ENCODE measurements around the gene RPS26. TPM values are rescaled to one million over a fixed set of nuclear protein-coding genes. Genes with fewer than 3 reads are reported as not detected.

RPS26 gene
- total and polyA plus RNA-seq, 9 donors, result 84.2 to 522 (median 255) TPM

DNA sequence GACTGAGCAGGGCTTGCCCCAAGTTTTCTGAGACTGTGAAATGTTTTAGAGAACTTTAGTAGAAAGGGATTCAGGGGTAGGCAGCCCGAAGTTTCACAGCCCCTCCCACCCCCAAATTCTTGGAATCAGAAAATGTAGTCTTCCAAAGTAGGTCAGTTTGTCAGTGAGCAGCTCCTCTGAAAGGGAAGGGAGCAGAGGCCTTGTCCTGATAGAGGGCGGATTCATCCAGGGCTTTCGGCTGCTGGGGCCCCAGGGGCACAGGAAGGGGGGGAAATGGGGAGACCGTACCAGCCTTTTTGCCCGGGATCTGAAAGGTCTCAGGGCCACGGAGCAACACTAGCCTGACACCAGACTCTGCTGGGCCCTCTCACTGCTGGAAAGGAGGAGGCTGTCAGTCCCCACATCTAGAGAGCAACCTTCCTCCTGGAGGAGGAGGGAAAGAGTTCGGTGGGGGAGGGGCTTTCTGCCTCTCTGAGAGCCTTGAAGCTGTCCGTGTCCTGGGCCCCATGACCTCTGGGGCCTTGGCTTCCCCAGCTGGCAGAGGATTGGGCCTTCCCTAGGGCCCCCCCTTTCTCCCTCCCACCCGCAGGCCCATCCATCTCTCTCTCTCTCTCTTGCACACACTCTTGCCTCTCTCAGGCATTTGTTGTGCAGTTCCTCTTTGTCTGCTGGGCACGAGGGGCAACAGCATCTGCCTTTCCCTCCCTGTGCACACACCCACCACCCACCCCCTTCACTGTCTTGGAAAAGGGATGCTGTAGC, 21.1 kb upstream of the RPS26 start, which contains the start of gene IKZF4:
IKZF4 (plus strand) TSS at position 621 of the 762 bp plus-strand sequence. CDS start 451 bp downstream, outside the sequence.
- peak within 1 kb of the TSS; percentile 96 for H3K27ac ChIP-seq (ENCODE audit: low read length)
- no peaks in the 10 kb centered on the region for H3K9me3 ChIP-seq (replicated peaks; ENCODE audit: control insufficient read depth, low read depth, low read length)
- H3K4me1 ChIP-seq (ENCODE audit: control insufficient read depth, insufficient read depth, low read length), result peaks cover 28% of the 10 kb centered on the region
- DNase-seq, result peak; percentile 88
- 13% methylated on average over 6 of the region's 10 CpGs for WGBS (ENCODE audit: insufficient coverage)
- H3K36me3 ChIP-seq (ENCODE audit: control insufficient read depth, insufficient read depth, low read length), result peaks cover 11% of the 10 kb centered on the region
- peak within 1 kb of the TSS; percentile 43 for H3K4me3 ChIP-seq (ENCODE audit: low read length)
- no peaks in the 10 kb centered on the region for H3K27me3 ChIP-seq (ENCODE audit: control insufficient read depth, insufficient read depth, low read length)

DNA sequence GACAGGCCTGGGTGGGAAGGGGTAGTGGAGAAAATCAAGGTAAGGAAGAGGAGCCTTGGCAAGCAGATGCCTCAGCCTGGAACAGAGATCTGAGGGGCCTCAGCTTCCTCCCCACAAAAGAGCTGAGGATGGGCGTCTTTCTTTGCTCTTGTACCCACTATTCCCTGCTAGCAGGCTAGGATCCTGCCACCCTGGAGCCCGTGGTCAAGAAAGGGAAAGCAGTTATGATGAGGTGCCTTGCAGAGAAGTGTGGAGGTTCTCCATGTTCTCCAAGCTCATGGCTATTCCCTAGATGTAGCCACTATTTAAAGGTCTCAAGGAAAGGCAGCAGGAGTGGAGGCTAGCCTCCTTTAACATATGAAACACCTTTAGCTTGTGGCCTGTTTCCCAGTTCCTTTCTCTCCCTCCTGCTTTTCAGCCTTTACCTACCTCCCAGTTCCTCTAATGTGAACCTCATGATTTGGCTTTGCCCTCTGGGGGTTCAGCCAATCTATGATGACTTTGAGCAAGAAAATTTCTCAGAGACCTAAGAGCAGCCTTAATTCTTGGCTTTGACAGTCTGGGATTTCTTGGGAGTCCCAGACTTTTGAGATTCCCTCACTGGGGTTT, 19.7 kb upstream of the RPS26 start:
- Histone ChIP-seq H3K27ac (ENCODE audit: low read length) (peak overlapping the region; percentile 96), H3K36me3 (ENCODE audit: control insufficient read depth, insufficient read depth, low read length) (peaks cover 19% of the 10 kb centered on the region), H3K4me1 (ENCODE audit: control insufficient read depth, insufficient read depth, low read length) (peaks cover 28% of the 10 kb centered on the region), H3K9me3 (replicated peaks; ENCODE audit: control insufficient read depth, low read depth, low read length) (no peaks in the 10 kb centered on the region), H3K27me3 (ENCODE audit: control insufficient read depth, insufficient read depth, low read length) (no peaks in the 10 kb centered on the region), H3K4me3 (ENCODE audit: low read length) (peak overlapping the region; percentile 43)
- no peak for DNase-seq
- WGBS (ENCODE audit: insufficient coverage), result no CpG with 5 or more reads among the region's 2 CpGs

DNA sequence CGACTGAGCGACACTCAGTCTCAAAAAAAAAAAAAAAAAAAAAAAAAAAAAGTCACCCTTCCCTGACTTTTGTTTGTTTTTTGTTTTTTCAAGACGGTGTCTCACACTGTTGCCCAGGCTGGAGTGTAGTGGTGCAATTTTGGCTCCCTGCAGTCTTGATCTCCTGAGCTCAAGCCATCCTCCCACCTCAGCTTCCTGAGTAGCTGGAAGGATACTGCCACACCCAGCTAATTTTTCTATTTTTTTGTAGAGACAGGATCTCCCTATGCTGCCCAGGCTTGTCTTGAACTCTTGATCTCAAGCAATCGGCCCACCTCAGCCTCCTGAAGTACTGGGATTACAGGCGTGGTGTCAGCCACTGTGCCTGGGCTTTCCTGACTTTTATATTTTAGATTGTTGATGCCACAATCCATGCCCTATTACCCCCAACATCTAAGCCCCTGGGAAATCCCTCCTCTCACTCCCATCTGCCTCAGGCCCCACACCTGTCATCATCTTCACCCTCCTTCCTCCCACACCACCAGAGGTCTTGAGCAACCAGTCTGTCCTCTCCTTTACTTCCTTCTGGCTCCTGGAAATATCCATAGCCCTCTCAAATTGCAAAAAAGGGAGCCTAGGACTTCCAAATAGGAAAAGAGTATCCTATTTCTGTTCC, 13.1 kb upstream of the RPS26 start:
- Histone ChIP-seq H3K27me3 (ENCODE audit: control insufficient read depth, insufficient read depth, low read length) (no peaks in the 10 kb centered on the region), H3K36me3 (ENCODE audit: control insufficient read depth, insufficient read depth, low read length) (peaks cover 57% of the 10 kb centered on the region)

DNA sequence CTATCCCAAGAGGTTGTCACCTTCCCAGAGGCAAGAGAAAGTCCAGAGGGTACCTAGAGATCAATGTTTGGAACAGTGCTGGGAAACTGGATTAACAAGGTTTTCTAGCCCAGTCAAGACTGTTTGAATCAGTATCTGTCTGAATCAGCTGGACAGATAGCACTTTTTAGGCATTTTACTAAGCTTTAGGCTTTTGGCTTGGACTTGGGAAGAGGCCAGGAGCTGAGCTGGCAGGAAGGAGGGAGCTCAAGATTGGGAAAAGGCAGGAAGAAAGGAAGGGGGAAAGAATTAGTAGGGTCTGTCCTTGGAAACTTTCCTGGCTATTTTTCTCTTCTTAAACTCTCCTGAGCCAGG, 12.6 kb upstream of the RPS26 start:
- Histone ChIP-seq H3K27ac (ENCODE audit: low read length) (no peak overlapping the region), H3K9me3 (replicated peaks; ENCODE audit: control insufficient read depth, low read depth, low read length) (no peaks in the 10 kb centered on the region), H3K36me3 (ENCODE audit: control insufficient read depth, insufficient read depth, low read length) (peaks cover 58% of the 10 kb centered on the region), H3K4me3 (ENCODE audit: low read length) (no peak overlapping the region), H3K27me3 (ENCODE audit: control insufficient read depth, insufficient read depth, low read length) (no peaks in the 10 kb centered on the region), H3K4me1 (ENCODE audit: control insufficient read depth, insufficient read depth, low read length) (peaks cover 6% of the 10 kb centered on the region)
- DNase-seq, result peak; percentile 45

More for the DNA sequence above, 13.1 kb upstream of the RPS26 start:
- Histone ChIP-seq H3K27ac (ENCODE audit: low read length) (peak overlapping the region; percentile 10), H3K4me3 (ENCODE audit: low read length) (no peak overlapping the region), H3K4me1 (ENCODE audit: control insufficient read depth, insufficient read depth, low read length) (peaks cover 6% of the 10 kb centered on the region), H3K9me3 (replicated peaks; ENCODE audit: control insufficient read depth, low read depth, low read length) (no peaks in the 10 kb centered on the region)
- 100% methylated on average over 1 of the region's 5 CpGs for WGBS (ENCODE audit: insufficient coverage)
- DNase-seq, result no peak

DNA sequence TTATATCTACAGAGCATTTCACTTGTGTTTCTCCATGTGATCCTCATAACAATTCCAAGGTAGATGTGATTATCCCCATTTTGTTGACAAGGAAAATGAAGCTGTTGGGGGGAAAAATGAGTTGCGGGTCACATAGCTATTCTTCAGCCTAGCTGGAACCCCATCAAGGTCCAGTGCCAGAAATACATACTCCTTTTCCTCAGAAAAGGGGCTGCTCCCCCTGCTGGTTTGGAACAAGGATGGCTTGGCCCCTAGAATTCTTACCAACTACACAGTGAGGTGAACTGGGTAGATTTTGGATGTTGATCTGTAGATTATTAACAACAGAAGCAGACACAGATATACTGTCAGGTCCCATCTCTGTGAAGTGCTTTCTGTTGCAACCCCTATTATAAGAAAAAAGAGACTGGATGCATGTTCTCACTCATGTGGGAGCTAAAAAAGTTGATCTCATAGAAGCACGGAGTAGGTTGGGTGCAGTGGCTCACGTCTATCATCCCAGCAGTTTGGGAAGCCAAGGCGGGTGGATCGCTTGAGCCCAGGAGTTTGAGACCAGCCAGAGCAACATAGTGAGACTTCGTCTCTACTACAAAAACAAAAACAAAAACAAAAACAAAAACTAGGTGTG, 11.9 kb upstream of the RPS26 start:
- WGBS (ENCODE audit: insufficient coverage), result no CpG with 5 or more reads among the region's 6 CpGs
- H3K27me3 ChIP-seq (ENCODE audit: control insufficient read depth, insufficient read depth, low read length), result no peaks in the 10 kb centered on the region
- H3K27ac ChIP-seq (ENCODE audit: low read length), result no peak overlapping the region
- peaks cover 6% of the 10 kb centered on the region for H3K4me1 ChIP-seq (ENCODE audit: control insufficient read depth, insufficient read depth, low read length)
- DNase-seq, result peak; percentile 84
- H3K4me3 ChIP-seq (ENCODE audit: low read length), result no peak overlapping the region
- no peaks in the 10 kb centered on the region for H3K9me3 ChIP-seq (replicated peaks; ENCODE audit: control insufficient read depth, low read depth, low read length)
- H3K36me3 ChIP-seq (ENCODE audit: control insufficient read depth, insufficient read depth, low read length), result peaks cover 61% of the 10 kb centered on the region

DNA sequence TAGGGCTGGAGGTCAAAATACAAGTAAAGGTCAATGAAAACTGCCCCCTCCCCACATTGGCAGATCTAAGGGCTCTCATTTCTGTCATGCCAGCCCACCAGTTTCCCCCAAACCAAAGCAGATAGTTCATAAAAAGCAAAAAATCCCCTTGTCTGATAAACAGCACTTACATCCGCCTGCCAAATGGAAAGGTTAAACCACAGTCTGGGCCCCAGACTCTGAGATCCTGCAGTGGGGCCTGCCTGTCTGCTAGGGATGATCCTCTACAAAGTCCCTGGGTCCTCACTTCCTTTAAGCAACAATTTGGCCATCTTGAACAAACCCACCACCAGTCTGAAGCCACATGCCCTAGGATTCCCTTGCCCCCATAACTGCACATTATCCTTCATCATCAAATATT, 9.7 kb upstream of the RPS26 start:
- H3K27me3 ChIP-seq (ENCODE audit: control insufficient read depth, insufficient read depth, low read length), result no peaks in the 10 kb centered on the region
- WGBS (ENCODE audit: insufficient coverage), result 100% methylated on average over 1 of the region's 1 CpG
- no peak overlapping the region for H3K4me3 ChIP-seq (ENCODE audit: low read length)
- H3K9me3 ChIP-seq (replicated peaks; ENCODE audit: control insufficient read depth, low read depth, low read length), result no peaks in the 10 kb centered on the region
- DNase-seq, result no peak
- H3K4me1 ChIP-seq (ENCODE audit: control insufficient read depth, insufficient read depth, low read length), result peaks cover 3% of the 10 kb centered on the region
- H3K36me3 ChIP-seq (ENCODE audit: control insufficient read depth, insufficient read depth, low read length), result peaks cover 66% of the 10 kb centered on the region
- H3K27ac ChIP-seq (ENCODE audit: low read length), result no peak overlapping the region

DNA sequence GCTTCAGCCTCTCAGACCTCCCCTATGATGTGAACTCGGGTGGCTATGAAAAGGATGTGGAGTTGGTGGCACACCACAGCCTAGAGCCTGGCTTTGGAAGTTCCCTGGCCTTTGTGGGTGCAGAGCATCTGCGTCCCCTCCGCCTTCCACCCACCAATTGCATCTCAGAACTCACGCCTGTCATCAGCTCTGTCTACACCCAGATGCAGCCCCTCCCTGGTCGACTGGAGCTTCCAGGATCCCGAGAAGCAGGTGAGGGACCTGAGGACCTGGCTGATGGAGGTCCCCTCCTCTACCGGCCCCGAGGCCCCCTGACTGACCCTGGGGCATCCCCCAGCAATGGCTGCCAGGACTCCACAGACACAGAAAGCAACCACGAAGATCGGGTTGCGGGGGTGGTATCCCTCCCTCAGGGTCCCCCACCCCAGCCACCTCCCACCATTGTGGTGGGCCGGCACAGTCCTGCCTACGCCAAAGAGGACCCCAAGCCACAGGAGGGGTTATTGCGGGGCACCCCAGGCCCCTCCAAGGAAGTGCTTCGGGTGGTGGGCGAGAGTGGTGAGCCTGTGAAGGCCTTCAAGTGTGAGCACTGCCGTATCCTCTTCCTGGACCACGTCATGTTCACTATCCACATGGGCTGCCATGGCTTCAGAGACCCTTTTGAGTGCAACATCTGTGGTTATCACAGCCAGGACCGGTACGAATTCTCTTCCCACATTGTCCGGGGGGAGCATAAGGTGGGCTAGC, 7.0 kb upstream of the RPS26 start:
- Histone ChIP-seq H3K27ac (ENCODE audit: low read length) (no peak overlapping the region), H3K36me3 (ENCODE audit: control insufficient read depth, insufficient read depth, low read length) (peaks cover 53% of the 10 kb centered on the region)

DNA sequence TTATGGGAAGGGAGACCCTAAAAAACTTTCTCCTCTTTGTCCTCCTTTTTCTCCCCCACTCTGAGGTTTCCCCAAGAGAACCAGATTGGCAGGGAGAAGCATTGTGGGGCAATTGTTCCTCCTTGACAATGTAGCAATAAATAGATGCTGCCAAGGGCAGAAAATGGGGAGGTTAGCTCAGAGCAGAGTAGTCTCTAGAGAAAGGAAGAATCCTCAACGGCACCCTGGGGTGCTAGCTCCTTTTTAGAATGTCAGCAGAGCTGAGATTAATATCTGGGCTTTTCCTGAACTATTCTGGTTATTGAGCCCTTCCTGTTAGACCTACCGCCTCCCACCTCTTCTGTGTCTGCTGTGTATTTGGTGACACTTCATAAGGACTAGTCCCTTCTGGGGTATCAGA, 4.6 kb upstream of the RPS26 start:
- 100% methylated on average over 1 of the region's 2 CpGs for WGBS (ENCODE audit: insufficient coverage)
- H3K27ac ChIP-seq (ENCODE audit: low read length), result no peak overlapping the region
- H3K36me3 ChIP-seq (ENCODE audit: control insufficient read depth, insufficient read depth, low read length), result peaks cover 43% of the 10 kb centered on the region
- H3K4me1 ChIP-seq (ENCODE audit: control insufficient read depth, insufficient read depth, low read length), result peaks cover 5% of the 10 kb centered on the region
- no peaks in the 10 kb centered on the region for H3K27me3 ChIP-seq (ENCODE audit: control insufficient read depth, insufficient read depth, low read length)
- no peak overlapping the region for H3K4me3 ChIP-seq (ENCODE audit: low read length)
- H3K9me3 ChIP-seq (replicated peaks; ENCODE audit: control insufficient read depth, low read depth, low read length), result no peaks in the 10 kb centered on the region
- DNase-seq, result no peak

More for the DNA sequence above, 7.0 kb upstream of the RPS26 start:
- Histone ChIP-seq H3K4me1 (ENCODE audit: control insufficient read depth, insufficient read depth, low read length) (no peaks in the 10 kb centered on the region), H3K9me3 (replicated peaks; ENCODE audit: control insufficient read depth, low read depth, low read length) (no peaks in the 10 kb centered on the region), H3K27me3 (ENCODE audit: control insufficient read depth, insufficient read depth, low read length) (no peaks in the 10 kb centered on the region), H3K4me3 (ENCODE audit: low read length) (no peak overlapping the region)
- 84% methylated on average over 20 of the region's 21 CpGs for WGBS (ENCODE audit: insufficient coverage)
- DNase-seq, result no peak

DNA sequence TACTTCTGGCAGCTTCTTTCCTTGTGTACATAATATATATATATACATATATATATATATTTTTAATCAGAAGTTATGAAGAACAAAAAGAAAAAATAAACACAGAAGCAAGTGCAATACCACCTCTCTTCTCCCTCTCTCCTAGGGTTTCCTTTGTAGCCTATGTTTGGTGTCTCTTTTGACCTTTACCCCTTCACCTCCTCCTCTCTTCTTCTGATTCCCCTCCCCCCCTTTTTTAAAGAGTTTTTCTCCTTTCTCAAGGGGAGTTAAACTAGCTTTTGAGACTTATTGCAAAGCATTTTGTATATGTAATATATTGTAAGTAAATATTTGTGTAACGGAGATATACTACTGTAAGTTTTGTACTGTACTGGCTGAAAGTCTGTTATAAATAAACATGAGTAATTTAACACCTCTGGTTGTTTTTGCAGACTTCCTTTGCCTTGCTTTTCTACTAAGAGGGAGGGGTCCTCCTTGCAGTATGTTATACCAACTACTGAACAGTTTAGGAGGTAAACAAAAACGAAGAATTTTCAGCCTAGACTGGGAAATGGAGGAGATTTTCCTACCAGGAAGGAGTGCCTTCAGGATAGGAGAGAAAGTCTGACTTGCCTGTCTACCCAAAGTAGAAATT, 3.6 kb upstream of the RPS26 start:
- Histone ChIP-seq H3K27me3 (ENCODE audit: control insufficient read depth, insufficient read depth, low read length) (no peaks in the 10 kb centered on the region), H3K9me3 (replicated peaks; ENCODE audit: control insufficient read depth, low read depth, low read length) (no peaks in the 10 kb centered on the region), H3K27ac (ENCODE audit: low read length) (no peak overlapping the region), H3K4me1 (ENCODE audit: control insufficient read depth, insufficient read depth, low read length) (peaks cover 12% of the 10 kb centered on the region), H3K4me3 (ENCODE audit: low read length) (no peak overlapping the region), H3K36me3 (ENCODE audit: control insufficient read depth, insufficient read depth, low read length) (peaks cover 37% of the 10 kb centered on the region)
- no CpG with 5 or more reads among the region's 2 CpGs for WGBS (ENCODE audit: insufficient coverage)
- no peak for DNase-seq
